HL-60/S4 treated with retinoic acid at 250 ng/mL for 4 days and 3 days (cell line): ENCODE results near the gene PLA2G3.

Source experiments
- in situ Hi-C: fragments of 300-500 bp; cut with MboI; formaldehyde crosslinking; loops from 2 replicates; pipeline ENCODE4 v1.7.0; 2022; ENCODE audit warnings: low sequenced_read_pairs

PLA2G3 gene

DNA sequence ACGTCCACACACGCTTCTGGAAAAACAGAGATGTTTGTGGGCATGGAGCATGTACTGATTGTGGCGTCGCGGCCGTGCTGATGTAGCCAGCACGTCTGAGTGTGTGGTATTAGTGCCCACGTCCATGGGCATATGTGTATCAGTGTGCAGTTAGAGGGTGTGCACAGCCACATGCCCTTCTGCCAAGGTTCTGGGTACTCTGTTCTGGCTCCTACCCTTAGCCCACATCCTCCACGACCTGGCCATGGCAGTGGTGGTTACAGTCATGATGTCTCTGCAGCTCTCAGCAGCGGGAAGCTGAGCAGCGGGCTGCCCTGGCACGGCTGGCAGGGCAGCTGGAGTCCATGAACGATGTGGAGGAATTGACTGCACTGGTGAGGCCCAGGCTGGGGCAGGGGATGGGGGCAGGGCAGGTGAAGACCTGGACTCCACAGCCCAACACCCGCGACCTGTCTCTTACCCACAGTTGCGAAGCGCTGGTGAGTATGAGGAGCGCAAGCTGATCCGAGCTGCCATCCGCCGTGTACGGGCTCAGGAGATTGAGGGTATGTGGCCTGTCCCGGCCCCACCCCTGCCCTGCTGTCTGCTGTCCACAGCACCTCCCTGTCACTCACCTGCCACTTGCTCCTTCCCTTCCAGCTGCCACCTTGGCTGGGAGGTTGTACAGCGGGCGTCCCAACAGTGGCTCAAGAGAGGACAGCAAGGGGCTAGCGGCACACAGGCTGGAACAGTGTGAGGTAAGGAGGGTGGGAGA lies 51.9 kb downstream of the PLA2G3 start:
- in situ Hi-C loops, result no loop called here

DNA sequence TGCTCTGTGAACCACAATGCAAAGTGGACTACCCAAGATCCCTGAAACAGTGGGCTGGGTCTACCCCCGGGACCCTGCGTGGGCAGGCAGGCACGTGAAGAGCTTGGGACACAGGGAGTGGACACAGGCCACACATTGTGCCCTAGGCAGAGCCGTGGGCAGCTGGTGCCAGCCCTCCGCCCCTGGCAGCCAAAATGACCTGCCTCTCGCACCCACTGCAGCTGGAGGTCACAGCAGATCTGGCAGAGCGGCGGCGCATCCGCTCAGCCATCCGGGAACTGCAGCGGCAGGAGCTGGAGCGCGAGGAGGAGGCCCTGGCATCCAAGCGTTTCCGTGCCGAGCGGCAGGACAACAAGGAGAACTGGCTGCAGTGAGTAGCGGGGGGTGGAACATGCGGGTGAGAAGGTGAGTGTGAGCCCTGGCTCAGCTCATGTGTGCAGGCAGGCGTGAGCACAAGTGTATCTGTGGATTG lies 52.5 kb downstream of the PLA2G3 start:
- in situ Hi-C loops, result no loop called here

DNA sequence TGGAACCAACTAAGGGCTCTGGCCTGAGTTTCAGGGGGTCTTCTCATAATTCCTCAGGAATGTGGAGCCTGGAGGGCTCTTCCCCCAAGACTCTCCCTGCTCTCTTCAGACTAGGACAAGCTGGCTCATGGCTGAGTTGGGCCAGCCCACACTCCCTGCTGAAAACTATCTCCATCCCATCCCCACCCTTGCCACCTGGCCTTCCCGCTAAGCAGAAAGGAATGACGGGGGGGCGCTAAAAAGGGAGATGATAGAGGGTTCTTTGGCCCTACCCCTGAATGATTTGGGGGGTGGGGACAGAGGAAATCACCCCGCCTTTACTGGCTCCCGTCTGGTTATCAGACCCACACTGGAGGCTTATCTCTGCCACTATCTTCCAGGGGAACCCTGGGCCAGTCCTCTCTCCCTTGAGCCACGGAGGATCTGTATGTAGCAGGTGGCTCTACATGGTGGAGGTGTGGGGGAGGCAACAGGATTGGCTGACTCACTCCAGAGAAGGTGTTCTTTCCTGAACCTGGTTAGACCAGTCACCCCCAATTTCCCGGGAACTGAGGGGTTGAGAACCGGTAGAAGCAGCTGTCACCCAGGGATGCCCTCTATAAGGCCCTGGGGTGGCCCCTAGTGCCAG lies 53.5 kb downstream of the PLA2G3 start:
- in situ Hi-C loops, result no loop called here

DNA sequence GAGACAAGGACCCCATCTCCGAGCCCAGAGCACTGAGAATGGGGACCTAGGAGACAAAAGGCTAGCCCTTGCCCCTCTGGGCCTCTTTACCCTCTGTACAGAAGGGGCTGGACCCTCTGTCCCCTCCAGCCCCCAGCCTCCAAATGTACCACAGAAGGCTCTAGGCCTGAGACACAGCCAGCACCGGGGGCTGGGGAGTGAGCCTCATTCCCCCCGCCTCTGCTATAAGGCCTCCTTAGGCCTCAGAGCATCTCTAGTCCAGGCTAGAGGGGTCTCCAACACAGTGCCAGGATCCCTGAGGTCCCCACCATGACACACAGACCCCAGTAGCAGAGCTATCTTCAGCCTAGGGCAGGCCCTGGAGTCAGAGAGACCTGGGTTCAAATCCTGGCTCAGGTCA lies 54.4 kb downstream of the PLA2G3 start:
- in situ Hi-C loops, result no loop called here

DNA sequence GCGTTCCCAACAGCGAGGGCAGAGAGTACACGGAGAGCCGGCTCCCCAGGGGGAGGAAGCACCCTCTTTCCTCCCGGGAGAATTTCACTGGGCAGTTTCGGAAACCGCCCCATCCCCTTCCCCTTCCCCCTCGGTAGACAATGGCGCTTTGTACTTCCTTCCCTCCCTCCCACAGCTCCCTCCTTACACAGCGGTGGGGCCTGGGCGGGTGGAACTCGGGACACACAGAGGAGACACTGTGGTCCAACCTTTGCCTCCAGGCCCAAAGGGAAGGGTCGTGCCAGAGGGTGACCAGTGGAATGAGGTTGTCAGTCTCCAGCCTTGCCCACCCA lies 54.8 kb downstream of the PLA2G3 start:
- in situ Hi-C loops, result no loop called here

DNA sequence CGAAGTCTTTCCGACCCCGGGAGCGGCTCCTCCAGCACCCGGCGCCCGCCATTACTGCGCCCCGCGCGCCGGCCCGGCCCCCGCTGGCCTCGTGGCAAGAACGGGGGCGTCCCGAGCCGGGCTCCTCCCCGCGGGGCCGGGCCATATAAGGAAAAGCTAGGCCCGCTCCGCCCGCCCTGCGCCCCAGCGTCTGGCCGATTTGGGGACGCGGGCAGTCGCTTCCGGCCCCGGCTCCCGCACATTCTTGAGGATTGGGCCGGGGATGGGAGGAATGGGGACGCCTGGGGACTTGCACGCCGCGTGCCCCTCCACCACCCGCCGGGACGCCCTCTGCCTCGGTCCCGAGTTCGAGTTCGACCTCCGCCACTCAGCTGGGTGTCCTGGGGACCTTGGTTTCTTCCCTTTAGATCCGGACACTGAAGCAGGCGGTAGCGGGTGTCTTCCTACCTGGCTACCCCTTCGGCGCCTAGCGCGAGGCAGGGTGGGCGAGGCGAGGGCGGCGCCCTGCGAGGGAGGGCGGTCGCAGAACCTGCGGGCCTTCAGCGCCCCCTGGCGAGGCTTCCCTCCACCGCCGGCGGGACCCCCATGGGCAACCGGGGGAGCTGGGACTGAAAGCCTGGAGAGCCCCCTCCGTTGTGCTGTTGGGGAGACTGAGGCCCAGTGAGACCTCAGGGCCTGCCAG lies 55.4 kb downstream of the PLA2G3 start:
- in situ Hi-C loops, result no loop called here
